ENCODE results near the gene MAFG. TPM values are rescaled to one million over a fixed set of nuclear protein-coding genes. Genes with fewer than 3 reads are reported as not detected.

MAFG gene
- total and polyA plus RNA-seq, 2 of the 13 experiments (the other 11 are each of a cell fraction or from before 2014, with no cell fraction given): 14.5 to 20.0 TPM

DNA sequence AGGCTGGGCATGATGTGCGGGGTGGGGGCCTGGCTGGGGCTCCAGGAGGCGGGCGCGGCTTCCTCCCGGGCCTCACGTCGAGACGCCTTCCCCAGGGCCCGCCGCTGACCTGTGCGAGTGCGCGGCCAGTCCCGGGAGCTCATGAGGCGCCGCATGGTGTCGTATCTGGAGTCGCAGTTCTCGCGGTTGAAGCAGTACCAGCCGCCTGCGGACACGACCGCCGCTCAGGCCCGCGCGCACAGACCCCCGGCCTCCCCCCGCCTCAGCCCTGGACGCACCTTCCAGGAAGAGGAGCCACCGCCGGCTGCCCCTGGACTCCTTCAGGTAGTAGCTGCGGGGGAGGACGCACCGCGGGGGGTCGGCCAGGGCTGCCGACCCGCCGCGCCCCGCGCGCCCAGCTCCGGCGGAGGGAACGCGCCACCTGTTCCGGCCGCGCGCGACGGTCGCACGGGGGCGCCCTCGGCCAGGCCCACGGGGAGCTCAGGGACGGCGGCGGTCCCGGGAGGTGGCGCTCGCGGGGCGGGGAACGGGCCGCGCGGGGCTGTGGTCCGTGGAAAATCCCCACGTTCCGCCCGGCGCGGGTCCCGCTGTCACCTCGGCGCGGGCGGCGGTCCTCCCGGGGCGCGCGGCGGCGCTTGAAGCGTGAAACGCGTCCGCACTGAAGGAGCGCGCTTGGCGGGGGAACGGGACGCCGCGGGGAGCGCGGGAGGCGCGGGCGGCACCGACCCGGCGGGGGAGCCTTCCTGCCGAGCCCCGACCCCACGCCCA, 32.0 kb upstream of the MAFG start (continued):
- TF ChIP-seq, protein P1, sequence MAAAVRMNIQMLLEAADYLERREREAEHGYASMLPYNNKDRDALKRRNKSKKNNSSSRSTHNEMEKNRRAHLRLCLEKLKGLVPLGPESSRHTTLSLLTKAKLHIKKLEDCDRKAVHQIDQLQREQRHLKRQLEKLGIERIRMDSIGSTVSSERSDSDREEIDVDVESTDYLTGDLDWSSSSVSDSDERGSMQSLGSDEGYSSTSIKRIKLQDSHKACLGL (CRISPR knock-in tag; IDR thresholded peaks at IDR 0.05): peak; percentile 67
- TF ChIP-seq ZNF451 (CRISPR knock-in tag; IDR thresholded peaks at IDR 0.05): no peak; the same call in 1 of the 2 replicates
- TF ChIP-seq KDM4B (CRISPR knock-in tag; IDR thresholded peaks at IDR 0.05): no peak
- TF ChIP-seq ZBTB20 (CRISPR knock-in tag; IDR thresholded peaks at IDR 0.05; ENCODE audit: borderline replicate concordance, low read depth): no peak
- no peak for TF ChIP-seq BORCS8-MEF2B (CRISPR knock-in tag; IDR thresholded peaks at IDR 0.05)
- no peak for TF ChIP-seq GATAD1 (CRISPR knock-in tag; IDR thresholded peaks at IDR 0.05)
- TF ChIP-seq ZNF503 (CRISPR knock-in tag; IDR thresholded peaks at IDR 0.05): peak; percentile 23
- no peak for TF ChIP-seq ATF3 (CRISPR knock-in tag; IDR thresholded peaks at IDR 0.05)
- TF ChIP-seq SMYD3 (CRISPR knock-in tag; IDR thresholded peaks at IDR 0.05): no peak
- peak; percentile 59; the same call in 1 of the 2 replicates for TF ChIP-seq ZNF777 (CRISPR knock-in tag; IDR thresholded peaks at IDR 0.05)
- no peak; the same call in 1 of the 2 replicates for TF ChIP-seq ZNF619 (CRISPR knock-in tag; IDR thresholded peaks at IDR 0.05)
- TF ChIP-seq, protein P2, sequence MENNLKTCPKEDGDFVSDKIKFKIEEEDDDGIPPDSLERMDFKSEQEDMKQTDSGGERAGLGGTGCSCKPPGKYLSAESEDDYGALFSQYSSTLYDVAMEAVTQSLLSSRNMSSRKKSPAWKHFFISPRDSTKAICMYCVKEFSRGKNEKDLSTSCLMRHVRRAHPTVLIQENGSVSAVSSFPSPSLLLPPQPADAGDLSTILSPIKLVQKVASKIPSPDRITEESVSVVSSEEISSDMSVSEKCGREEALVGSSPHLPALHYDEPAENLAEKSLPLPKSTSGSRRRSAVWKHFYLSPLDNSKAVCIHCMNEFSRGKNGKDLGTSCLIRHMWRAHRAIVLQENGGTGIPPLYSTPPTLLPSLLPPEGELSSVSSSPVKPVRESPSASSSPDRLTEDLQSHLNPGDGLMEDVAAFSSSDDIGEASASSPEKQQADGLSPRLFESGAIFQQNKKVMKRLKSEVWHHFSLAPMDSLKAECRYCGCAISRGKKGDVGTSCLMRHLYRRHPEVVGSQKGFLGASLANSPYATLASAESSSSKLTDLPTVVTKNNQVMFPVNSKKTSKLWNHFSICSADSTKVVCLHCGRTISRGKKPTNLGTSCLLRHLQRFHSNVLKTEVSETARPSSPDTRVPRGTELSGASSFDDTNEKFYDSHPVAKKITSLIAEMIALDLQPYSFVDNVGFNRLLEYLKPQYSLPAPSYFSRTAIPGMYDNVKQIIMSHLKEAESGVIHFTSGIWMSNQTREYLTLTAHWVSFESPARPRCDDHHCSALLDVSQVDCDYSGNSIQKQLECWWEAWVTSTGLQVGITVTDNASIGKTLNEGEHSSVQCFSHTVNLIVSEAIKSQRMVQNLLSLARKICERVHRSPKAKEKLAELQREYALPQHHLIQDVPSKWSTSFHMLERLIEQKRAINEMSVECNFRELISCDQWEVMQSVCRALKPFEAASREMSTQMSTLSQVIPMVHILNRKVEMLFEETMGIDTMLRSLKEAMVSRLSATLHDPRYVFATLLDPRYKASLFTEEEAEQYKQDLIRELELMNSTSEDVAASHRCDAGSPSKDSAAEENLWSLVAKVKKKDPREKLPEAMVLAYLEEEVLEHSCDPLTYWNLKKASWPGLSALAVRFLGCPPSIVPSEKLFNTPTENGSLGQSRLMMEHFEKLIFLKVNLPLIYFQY (CRISPR knock-in tag; IDR thresholded peaks at IDR 0.05; ENCODE audit: borderline replicate concordance): peak; percentile 62; the same call in 1 of the 2 replicates
- no peak; the same call in 1 of the 2 replicates for TF ChIP-seq NFYB (CRISPR knock-in tag; IDR thresholded peaks at IDR 0.05)
- peak; percentile 82 for TF ChIP-seq YY1 (IDR thresholded peaks at IDR 0.05; ENCODE audit: insufficient read depth, insufficient replicate concordance, low read depth, low read length)
- TF ChIP-seq IKZF1 (IDR thresholded peaks at IDR 0.05): no peak
- TF ChIP-seq, protein P3, sequence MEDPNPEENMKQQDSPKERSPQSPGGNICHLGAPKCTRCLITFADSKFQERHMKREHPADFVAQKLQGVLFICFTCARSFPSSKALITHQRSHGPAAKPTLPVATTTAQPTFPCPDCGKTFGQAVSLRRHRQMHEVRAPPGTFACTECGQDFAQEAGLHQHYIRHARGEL (CRISPR knock-in tag; IDR thresholded peaks at IDR 0.05): no peak
- 0 out of 2 replicates have a peak, but pooled peaks have one; percentile 21 for TF ChIP-seq ZNF335 (CRISPR knock-in tag; IDR thresholded peaks at IDR 0.05)
- no peak for TF ChIP-seq FOXA1 (IDR thresholded peaks at IDR 0.05)
- TF ChIP-seq FOXA1 (CRISPR knock-in tag; IDR thresholded peaks at IDR 0.05): no peak
- TF ChIP-seq TCF12 (IDR thresholded peaks at IDR 0.05): no peak
- TF ChIP-seq TCF12 (CRISPR knock-in tag; IDR thresholded peaks at IDR 0.05): no peak
- TF ChIP-seq, protein P4, sequence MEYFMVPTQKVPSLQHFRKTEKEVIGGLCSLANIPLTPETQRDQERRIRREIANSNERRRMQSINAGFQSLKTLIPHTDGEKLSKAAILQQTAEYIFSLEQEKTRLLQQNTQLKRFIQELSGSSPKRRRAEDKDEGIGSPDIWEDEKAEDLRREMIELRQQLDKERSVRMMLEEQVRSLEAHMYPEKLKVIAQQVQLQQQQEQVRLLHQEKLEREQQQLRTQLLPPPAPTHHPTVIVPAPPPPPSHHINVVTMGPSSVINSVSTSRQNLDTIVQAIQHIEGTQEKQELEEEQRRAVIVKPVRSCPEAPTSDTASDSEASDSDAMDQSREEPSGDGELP (IDR thresholded peaks at IDR 0.05; ENCODE audit: borderline replicate concordance, low read depth): no peak

Data from HepG2 (cell line).